ENCODE data around the gene VSNL1.

VSNL1 gene

DNA sequence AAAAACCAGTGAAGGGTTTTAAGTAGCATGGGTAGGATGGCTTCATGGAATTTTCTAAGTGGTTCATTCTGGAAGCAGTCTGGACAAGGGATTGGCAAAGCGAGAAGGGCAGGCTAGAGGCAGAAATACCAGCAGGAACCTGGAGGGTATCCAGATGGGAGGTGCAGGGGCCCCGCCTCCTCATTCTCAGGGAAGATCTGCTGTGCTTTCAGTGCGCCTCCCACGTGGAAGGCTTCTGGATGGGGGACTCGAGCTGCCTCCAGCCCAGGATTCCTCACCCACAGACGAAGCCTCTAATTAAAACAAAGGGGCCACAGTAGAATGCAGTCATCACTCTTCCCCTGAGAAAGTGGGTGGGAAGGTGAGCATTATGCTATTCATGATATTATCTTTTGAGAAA lies 79.8 kb downstream of the VSNL1 start:
- DNase-seq (ENCODE audit: low read depth): peak; percentile 50
- H3K4me3 ChIP-seq (ENCODE audit: control insufficient read depth, low read depth, low read length): no peak overlapping the region
- TF ChIP-seq, protein P1, sequence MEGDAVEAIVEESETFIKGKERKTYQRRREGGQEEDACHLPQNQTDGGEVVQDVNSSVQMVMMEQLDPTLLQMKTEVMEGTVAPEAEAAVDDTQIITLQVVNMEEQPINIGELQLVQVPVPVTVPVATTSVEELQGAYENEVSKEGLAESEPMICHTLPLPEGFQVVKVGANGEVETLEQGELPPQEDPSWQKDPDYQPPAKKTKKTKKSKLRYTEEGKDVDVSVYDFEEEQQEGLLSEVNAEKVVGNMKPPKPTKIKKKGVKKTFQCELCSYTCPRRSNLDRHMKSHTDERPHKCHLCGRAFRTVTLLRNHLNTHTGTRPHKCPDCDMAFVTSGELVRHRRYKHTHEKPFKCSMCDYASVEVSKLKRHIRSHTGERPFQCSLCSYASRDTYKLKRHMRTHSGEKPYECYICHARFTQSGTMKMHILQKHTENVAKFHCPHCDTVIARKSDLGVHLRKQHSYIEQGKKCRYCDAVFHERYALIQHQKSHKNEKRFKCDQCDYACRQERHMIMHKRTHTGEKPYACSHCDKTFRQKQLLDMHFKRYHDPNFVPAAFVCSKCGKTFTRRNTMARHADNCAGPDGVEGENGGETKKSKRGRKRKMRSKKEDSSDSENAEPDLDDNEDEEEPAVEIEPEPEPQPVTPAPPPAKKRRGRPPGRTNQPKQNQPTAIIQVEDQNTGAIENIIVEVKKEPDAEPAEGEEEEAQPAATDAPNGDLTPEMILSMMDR (IDR thresholded peaks at IDR 0.05; ENCODE audit: control insufficient read depth, insufficient read depth, low read depth, low read length, missing control alignments): no peak

DNA sequence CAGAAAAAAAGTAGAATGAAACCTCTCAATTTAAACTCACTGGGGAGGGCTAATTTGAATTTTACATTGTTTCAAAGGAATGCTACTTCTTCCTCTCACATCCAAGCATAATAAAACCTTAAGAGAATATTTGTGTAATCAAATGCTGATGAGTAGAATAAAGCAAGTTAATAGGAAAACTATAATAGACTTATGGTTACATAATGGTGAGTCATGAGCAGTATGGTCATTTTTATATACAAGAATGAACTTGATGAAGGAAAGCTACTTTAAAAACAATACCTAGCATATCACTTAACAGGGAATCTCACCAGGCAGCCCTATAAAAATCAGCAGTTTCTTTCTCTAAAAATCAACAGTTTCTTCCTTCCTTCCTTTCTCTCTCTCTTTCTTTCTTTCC lies 80.3 kb downstream of the VSNL1 start:
- no peak overlapping the region for H3K4me3 ChIP-seq (ENCODE audit: control insufficient read depth, low read depth, low read length)
- TF ChIP-seq, protein P1 (IDR thresholded peaks at IDR 0.05; ENCODE audit: control insufficient read depth, insufficient read depth, low read depth, low read length, missing control alignments): no peak
- DNase-seq (ENCODE audit: low read depth): peak; percentile 72

DNA sequence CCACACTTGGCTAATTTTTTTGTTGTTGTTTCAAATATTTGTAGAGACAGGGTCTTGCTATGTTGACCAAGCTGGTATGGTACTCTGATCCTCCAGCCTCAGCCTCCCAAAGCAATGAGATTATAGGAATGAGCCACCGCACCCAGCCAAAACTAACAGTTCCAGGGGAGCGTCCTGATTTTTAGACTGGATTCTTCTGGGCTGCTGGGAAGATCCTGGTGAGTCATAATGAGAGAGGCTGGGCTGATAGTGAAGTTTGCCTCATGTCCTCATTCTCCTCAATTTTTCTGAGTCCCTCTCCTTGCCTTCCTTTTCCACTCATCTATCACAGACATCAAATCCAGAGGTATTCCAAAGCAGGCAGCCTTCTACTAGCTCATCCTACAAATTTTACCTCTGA lies 81.3 kb downstream of the VSNL1 start:
- no peak overlapping the region for H3K4me3 ChIP-seq (ENCODE audit: control insufficient read depth, low read depth, low read length)
- TF ChIP-seq, protein P1 (IDR thresholded peaks at IDR 0.05; ENCODE audit: control insufficient read depth, insufficient read depth, low read depth, low read length, missing control alignments): no peak
- no peak for DNase-seq (ENCODE audit: low read depth)

DNA sequence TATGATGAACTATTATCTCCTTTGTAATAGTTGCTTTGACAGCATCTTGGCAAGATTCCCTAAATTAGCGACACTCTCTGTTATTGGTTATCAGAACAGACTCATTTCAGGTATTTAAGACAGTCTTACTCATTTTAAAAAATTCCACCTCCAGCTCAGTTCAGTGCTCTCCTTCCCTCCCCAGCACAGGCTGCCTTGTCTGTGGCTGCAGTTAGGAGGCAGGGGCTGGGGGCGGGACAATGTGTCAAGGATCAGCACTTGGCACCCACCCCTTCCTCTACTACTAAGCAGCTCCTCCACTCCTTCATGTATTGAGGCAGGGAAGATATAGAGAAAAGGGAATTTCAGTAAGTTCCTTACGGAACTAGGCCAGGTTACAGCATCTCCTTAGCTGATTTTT lies 85.0 kb downstream of the VSNL1 start:
- no peak for DNase-seq (ENCODE audit: low read depth)
- no peak overlapping the region for H3K4me3 ChIP-seq (ENCODE audit: control insufficient read depth, low read depth, low read length)
- TF ChIP-seq, protein P1 (IDR thresholded peaks at IDR 0.05; ENCODE audit: control insufficient read depth, insufficient read depth, low read depth, low read length, missing control alignments): no peak

DNA sequence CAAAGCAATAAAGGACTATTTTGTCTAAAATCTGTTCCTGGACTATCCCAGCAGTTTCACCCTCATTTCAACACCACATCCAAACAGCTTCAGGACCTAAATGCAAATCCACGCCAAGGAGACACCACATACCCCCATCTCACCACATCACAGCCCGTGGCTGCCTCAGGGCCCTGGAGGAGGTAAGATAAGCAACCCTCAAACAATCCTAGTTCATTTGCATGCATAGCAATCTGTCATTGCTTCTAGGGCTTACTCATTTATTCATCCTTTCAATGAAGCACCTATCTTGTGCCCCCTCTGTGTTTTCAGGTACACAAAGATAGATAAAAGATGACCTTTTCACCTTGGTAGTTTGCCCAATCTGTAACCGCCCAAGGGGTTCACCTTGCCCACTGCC lies 86.5 kb downstream of the VSNL1 start:
- H3K4me3 ChIP-seq (ENCODE audit: control insufficient read depth, low read depth, low read length): no peak overlapping the region
- TF ChIP-seq, protein P1 (IDR thresholded peaks at IDR 0.05; ENCODE audit: control insufficient read depth, insufficient read depth, low read depth, low read length, missing control alignments): no peak
- no peak for DNase-seq (ENCODE audit: low read depth)

DNA sequence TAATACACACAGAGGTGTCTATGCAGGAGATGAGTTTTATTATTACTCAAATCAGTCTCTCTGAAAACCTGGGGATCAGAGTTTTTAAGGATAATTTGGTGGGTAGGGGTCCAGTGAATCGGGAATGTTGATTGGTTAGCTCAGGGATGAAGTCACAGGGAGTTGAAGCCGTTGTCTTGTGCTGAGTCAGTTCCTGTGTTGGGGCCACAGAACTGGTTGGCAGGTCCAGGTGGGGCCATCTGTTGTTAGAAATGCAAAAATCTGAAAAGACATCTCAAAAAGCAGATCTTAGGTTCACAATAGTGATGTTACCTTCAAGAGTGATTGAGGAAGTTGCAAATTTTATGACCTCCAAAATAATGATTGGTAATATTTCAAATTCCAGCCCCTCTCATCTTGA lies 86.9 kb downstream of the VSNL1 start:
- DNase-seq (ENCODE audit: low read depth): no peak
- TF ChIP-seq, protein P1 (IDR thresholded peaks at IDR 0.05; ENCODE audit: control insufficient read depth, insufficient read depth, low read depth, low read length, missing control alignments): no peak

More for the DNA sequence above, 86.9 kb downstream of the VSNL1 start:
- H3K4me3 ChIP-seq (ENCODE audit: control insufficient read depth, low read depth, low read length): no peak overlapping the region

All from AG09309 (cell line).